RPMI8226 (cell line): ENCODE measurements around the gene EPS8L2.

Experiments
- DNase-seq: peaks from one replicate; pipeline ENCODE4 v3.0.0-alpha.2; 2015

EPS8L2 gene

DNA sequence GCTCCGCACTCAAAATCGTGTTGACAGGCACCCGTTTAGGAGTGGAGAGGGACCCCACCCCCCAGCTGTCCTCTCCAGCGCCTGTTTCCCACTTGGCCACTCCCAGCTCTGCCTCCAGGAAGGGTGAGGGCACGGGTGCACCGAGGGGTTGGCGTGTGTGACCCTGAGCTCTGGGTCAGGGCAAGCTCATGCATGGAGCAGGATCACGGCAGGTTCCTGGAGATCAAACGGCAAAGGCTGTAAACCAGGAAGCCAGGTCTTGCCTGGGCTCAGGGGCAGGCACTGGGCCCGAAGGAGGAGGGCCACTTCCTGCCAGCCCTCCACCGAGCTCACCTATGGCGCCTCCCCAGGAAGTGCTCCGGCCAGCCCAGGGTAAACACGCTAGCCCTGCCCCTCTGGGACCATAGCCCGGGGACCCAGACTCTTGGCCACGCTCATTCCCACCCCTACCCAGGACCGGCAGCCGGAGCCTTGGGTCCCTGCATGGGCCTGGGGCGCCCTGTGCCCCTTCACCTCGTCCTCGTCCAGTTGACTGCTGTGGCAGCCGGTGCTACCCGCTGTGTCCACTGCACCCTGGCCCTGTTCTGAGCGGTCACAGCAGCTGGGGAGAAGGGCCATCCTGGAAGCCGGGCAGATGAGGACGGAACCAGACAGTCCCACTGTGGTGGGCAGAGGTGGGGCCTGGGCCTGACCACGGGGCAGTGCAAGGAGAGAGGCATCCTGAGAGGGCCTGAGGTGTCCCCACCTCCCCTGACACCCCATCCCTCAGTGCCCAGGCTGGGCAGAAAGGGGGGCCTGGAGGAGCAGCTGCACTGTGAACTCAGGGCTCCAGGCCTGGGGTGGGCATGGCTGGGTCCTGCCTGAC is 1.0 kb upstream of the EPS8L2 start:
- DNase-seq = no peak

DNA sequence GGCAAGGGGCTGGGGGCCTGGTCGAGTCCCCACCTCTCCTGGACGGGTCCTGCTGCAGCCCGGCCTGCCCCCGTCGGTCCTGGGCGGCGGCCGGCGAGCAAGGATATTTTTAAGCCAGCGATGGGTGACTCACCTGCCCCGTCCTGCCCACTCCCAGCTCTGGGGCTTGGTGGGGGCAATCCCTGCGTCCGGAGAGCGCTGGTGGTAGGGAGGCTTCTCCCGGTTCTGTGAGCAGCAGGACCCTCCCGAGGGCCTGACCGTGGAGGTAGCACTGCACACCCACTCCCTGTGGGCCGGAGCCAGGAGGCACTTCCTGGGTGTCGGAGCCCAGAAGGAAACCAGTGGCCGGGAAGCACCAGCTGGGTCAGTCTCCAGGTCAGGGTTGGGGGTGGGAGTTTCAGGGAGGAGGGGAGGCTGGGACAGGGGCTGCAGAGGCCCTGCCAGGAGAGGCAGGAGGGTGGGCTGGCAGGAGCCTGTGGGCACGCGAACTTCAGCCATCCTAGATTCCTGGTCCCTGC is 467 bp downstream of the EPS8L2 start:
- no peak for DNase-seq

DNA sequence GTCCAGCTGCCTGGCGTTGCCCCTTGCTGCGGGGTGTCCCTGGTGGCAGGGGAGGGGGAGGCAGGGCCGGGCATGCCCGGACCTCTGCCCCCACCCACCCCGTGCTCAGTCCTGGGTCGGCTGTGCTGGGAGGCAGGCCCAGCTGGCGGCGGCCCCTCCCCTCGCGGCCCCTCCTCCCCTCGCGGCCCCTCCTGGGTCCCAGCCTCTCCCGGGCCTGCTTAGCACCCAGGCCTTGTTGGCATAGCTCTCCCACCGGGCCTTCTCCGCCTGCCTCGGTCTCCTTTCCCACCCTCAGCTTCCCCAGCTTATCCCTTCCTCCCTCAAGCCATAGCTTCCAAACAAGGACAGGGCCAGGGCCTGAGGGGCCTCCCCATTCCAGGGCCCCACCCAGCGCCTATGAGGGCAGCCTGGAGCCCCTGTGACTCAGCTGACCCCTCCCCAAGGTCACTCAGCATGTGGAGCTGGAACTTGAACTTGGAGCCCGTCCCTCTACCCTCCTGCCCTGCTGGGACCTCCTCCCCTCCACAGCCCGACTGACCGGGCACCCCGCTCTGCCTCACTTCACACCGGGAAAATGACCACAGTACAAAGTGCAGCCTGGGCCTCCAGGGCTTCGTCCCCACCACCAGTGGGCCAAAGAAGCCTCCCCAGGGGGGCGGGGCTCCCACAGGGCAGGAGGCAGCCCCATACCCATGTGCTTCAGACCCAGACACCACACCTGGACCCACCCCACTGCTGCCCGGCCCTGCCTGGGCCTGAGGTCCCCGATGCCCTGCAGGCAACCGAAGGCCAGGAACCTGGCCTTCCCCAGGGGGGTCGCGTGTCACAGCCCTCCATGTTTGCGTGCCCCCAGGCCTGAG is 1.2 kb downstream of the EPS8L2 start:
- DNase-seq = no peak

DNA sequence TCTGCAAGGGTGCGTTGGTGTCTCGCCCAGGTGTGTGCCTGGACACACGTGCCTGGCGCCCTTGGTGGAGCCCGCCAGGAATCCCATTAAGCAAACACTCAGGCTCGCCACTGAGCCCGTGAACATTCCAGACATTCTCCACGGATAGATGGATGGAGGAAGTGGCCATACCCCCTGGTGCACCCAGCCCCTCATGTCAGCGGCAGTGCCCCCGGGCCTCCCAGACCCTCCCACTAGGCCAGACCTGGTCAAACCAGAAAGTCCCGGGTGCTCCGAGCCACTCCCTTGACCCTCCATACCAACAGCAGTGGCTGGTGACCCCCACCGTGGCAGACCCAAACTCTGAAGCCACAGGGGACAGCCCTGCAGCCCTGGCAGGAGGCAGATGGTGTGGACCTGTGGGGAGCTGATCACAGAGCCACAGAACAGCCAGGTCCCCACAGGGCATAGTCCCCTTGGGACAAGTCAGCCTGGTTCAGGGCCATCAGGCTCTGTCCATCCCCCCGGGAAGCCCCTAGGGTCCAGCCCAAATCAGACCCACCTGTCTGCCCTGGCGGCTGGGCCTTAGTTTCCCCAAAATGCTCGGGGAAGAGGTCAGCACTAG is 1.9 kb downstream of the EPS8L2 start:
- no peak for DNase-seq

DNA sequence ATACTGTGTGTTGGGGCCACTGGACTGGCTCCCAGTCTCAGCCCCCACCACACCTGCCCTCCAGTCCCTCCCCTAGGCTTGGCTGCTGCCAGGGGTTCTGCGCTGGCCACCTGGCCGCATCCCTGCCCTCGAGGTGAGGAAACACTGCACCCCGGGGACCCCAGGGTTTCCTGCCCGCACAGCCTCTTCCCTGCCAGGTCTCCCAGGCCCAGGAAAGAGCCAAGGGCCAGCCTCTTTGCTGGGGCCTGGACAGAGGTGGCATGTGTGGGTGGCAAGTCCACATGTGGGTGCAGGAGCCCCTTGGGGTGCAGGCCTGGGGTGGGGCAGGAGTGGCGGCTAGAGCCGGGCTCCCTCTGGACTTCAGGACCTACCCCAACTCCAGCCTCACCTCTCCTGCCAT is 2.5 kb downstream of the EPS8L2 start:
- no peak for DNase-seq

DNA sequence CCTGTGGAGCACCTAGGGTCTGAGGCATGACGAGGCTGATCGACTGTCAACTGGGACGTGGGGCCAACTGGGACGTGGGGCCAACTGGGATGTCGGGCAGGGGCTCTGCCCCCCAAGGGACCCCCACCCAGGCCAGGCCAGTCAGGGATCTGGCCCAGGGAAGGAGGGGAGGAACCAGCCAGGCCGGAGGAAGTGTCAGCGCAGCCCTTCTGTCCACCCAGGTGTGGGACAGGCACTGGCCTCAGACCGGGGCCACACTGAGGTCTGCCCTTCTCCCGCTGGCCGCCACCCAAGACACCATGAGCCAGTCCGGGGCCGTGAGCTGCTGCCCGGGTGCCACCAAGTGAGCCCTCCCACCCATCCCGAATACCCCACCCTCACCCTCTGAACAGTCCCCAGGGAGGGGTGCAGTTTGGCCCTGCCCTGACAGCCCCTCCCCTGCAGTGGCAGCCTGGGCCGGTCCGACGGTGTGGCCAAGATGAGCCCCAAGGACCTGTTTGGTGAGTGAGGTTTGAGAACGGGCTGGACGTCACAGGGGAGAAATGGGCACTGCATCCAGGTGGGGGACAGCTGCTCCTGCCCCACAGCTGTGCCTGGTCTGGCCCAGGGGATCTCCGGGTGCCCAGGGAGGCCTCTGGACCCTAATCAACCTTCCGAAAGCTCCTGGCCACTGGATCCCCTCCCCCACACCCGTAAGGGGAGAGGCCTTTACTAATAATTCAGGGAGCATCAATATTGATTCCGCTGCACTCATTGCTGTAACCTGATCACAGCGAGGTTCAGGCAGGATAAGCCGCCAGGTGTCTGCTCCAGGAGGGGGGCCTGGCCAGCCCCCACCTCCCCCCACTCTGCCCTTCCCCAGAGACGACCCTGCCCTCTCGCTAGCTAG is 3.3 kb downstream of the EPS8L2 start:
- no peak for DNase-seq

DNA sequence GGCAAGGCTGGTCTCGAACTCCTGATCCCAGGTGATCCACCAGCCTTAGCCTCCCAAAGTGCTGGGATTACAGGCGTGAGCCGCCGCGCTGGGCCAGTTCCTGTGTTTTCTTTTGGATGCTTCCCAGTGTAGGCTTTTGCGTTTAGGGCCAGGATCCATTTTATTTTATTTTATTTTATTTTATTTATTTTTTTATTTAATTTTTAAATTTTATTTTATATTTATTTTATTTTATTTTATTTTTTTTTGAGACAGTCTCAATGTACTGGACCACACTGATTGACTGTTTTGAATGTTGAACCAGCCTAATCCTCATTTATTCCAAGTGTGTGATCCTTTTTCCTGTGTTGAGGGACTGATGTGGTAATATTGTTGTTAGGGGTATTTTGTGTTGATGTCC is 8.4 kb downstream of the EPS8L2 start:
- no peak for DNase-seq

DNA sequence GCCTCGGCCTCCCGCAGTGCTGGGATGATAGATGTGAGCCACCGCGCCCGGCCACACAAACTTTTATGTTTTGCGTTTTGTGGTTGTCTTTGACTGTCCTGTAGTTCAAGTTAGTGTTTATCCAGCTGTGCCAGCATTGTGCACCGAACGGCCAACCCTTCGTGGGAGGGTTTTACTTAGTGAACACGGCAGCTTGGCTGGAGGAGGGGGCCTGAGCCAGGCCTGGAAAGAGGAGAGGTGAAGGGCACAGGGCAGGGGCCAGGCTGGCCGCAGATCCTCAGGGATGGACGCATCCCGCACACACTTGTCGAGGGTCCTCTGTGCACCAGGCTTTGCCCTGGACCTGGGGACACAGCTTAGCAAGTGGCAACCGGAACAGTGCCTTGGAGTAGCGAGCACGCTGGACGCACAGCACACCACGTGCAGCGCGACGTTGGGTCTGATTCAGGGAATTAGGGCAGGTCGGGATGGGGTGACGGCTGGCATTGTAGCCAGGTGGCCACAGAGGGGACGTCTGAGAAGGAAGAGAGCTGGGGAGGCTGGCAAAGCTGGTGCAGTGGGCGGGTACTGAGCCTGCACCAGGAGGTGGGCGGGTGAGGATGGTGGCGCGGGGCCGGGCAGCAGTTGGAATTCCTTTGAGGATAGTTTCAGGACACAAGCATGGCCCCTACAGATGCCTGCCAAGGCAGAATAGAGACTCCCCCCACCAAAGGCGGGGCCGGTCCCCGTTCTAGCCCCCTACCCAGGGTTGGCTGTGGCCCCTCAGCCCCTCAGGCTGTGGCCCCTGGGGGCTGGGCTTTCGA is 13.4 kb downstream of the EPS8L2 start:
- DNase-seq = no peak

DNA sequence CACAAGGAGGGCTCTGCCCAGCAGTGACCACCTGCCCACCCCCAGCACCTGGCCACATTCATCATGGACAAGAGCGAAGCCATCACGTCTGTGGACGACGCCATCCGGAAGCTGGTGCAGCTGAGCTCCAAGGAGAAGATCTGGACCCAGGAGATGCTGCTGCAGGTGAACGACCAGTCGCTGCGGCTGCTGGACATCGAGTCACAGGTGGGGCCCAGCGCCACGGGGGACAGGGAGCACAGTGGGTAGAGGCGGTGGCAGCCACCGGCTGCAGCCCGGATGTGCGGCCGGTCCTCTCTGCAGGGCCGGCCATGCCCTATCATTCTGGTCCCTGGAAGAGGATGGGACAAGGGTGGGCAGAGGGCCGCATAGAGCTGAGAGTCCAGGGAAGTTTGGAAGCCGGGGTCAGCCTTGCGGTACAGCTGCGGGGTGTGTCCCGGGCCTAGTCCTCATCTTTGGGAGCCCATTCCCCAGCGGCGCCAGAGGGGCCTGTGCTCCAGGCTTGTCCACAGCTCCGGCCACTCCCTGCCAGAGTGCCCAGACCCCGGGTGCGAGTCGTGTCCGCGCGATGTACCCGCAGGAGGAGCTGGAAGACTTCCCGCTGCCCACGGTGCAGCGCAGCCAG is 14.1 kb downstream of the EPS8L2 start:
- no peak for DNase-seq

DNA sequence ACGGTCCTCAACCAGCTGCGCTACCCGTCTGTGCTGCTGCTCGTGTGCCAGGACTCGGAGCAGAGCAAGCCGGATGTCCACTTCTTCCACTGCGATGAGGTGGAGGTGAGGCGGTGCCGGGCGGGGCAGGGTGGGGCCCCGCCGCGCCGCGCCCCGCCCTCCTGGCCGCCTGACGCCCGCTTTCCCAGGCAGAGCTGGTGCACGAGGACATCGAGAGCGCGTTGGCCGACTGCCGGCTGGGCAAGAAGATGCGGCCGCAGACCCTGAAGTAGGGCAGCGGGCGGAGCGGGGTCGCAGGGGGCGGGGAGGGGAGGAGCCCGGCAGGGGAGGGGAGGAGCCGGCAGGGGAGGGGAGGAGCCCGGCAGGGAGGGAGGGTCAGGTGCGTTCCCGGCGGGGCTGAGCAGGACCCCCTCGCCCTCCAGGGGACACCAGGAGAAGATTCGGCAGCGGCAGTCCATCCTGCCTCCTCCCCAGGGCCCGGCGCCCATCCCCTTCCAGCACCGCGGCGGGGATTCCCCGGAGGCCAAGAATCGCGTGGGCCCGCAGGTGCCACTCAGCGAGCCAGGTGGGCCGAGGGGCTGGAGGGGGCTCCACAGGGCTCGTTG is 14.7 kb downstream of the EPS8L2 start:
- DNase-seq = peak; percentile 84

DNA sequence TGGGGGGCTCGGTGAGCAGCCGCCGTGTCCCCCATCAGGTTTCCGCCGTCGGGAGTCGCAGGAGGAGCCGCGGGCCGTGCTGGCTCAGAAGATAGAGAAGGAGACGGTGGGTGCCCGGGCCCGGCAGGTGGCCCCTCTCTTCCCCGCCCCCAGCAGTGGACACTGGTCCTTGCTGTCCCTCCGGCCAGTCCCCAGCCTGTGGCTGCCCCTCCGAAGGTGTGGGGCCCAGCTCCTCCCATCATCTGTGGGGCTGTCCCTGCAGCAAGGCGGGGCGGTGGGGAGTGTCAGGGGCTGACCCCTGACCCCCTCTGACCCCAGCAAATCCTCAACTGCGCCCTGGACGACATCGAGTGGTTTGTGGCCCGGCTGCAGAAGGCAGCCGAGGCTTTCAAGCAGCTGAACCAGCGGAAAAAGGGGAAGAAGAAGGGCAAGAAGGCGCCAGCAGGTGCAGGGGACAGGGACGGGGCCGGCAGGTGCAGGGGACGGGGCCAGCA is 15.3 kb downstream of the EPS8L2 start:
- peak; percentile 79 for DNase-seq

DNA sequence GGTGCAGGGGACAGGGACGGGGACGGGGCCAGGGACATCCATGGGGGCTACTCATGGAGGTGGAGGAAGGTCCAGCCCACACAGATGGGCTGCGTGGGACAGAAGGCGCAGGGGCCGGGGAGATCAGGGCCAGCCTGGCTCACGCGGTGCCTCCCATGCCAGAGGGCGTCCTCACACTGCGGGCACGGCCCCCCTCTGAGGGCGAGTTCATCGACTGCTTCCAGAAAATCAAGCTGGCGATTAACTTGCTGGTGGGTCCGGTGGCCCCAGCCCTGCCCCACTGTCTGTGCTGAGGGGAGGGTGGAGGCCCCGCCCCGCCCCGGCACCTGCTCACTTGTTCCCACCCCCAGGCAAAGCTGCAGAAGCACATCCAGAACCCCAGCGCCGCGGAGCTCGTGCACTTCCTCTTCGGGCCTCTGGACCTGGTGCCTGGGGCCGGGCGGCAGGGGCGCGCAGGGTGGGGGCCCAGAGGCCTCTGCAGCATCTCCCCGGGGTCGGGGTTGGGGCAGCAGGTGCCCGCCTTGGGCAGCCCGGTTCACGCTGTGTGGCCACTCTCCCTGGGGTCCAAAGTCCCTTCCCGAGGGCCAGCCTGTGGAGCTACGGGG is 15.8 kb downstream of the EPS8L2 start:
- peak; percentile 92 for DNase-seq

DNA sequence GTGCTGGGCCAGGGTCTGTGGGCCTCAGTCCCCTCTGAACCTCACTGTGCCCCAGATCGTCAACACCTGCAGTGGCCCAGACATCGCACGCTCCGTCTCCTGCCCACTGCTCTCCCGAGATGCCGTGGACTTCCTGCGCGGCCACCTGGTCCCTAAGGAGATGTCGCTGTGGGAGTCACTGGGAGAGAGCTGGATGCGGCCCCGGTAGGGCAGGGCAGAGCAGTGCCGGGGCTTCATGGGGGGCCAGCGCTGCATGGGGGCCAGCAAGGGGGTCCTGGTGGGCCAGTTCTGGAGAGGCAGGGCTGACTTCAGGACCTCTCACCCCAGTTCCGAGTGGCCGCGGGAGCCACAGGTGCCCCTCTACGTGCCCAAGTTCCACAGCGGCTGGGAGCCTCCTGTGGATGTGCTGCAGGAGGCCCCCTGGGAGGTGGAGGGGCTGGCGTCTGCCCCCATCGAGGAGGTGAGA is 16.3 kb downstream of the EPS8L2 start:
- no peak for DNase-seq

DNA sequence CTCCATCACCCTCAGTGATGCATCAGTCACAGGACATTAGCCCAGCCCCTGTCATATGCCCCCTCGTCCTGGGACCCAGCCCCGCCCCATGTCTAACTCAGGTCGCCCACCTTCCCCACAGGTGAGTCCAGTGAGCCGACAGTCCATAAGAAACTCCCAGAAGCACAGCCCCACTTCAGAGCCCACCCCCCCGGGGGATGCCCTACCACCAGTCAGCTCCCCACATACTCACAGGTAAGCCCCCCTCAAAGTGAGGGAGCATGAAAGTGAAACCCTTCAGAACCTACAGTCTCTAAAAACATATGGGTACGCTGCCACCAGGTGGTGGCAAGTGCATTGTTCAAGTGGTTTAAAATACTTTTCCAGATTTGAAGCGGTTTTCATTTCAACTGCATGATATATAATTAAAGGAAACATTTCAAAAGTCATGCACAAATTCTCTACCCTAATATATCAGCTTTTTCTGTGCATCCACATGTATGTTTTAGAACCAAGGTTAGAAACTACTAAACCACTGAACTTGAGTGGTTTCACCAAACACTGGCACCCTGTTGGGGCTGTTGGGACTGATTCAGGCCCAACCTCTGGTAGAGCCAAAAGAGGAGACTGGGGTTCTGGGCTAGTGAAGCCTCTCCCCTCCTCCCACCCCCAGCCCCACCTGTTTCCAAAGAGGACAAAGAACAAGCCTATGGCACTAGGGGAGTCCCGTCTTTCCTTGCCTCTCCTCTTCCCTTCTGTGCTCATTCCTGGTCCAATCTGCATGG is 17.3 kb downstream of the EPS8L2 start:
- peak; percentile 47 for DNase-seq

DNA sequence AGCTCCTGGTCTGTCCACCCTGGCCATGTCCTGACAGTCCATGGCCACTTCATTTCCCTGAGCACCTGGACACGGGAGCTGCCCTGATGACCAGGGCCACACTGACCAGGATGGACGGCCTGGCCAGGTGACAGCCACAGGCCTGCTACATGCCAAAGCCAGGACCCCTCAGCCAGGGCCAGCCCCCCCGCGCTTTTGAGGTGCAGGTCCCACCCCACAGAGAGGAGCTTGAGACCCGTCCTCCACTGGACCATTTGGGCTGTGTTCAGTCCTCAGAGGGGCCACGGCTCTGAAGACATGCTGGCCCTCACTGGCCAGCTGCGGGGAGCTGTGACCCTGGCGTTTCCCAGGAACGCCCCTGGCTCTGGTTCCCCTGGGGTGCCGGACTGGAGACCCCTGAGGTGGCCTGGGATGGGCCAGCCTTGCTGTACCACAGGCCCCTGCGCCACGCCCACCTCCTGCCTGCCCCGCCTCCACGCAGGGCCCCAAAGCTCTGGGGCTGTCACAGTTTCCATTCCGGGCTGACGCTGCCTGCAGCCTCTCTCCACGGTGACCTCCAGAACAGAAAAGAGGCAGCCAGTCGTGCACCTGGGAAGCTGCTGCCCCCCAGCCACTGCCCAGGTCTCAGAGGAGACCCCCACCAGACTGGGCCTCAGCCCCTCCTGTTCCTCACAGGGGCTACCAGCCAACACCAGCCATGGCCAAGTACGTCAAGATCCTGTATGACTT is 18.2 kb downstream of the EPS8L2 start:
- no peak for DNase-seq

DNA sequence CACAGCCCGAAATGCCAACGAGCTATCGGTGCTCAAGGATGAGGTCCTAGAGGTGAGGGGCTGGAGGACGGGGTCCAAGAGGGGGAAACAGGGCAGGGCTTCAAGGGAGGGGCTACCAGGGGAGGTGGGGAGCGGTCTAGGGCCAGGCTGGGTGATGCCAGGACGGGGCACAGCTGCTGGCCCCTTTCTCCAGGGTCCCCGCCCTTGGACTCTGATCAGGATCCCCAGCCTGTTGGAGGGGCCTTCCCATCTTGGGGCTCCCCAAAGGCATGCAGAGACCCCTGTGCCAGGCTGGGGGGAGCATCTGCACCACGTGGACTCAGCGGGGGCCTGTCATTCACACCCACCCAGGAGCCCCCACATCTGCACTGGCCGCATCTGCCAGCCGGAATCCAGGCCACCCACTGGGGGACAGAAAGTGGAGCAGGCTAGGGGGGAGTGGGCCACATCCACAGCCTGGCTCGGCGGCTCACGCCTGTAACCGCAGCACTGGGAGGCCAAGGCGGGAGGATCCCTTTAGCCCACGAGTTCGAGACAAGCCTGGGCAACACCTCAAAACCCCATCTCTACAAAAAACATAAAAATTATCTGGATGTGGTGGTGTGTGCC is 18.9 kb downstream of the EPS8L2 start:
- no peak for DNase-seq

DNA sequence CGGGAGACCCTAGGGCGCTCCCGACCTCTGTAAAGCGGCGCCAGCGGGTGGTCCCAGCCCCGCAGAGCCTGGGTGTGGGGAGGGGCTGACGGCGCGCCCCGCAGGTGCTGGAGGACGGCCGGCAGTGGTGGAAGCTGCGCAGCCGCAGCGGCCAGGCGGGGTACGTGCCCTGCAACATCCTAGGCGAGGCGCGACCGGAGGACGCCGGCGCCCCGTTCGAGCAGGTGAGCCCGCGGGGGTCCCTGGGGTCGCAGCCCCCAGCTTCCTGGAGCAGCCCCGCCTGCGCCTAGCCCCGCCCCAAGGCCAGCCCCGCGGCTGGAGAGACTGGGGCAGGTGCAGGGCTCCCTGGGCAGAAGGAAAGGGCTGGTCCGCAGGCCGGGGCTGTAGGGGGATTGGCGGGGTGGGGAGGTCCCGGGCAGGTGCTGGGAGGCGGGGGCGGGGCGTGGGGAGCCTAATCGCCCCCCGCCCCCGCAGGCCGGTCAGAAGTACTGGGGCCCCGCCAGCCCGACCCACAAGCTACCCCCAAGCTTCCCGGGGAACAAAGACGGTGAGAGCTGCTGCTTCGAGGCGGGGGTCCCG is 19.7 kb downstream of the EPS8L2 start:
- DNase-seq = peak; percentile 50
